RWPE2 (cell line): ENCODE measurements around the gene GCK.
A peak's percentile ranks its signal among the peaks of the same experiment; 100 is the strongest.

Experiments used
- ATAC-seq: fragments of 200-7000 bp; cut with Tn5 transposase; 3 replicates; pipeline ENCODE4 v1.9.1; 2021; ENCODE audit warnings: low read depth
- DNase-seq: peaks from one replicate; pipeline ENCODE4 v3.0.0-alpha.2; 2020; ENCODE audit warnings: low spot score
- H3K27ac ChIP-seq: fragments of 450-650 bp; 2 replicates; pipeline ENCODE4 v1.5.1; 2017; ENCODE audit warnings: mild to moderate bottlenecking; ENCODE audit not compliant: poor library complexity, severe bottlenecking
- H3K27me3 ChIP-seq: fragments of 250-450 bp; sonication (Bioruptor Pico); 2 replicates; pipeline ENCODE4 v1.5.1; 2021; ENCODE audit warnings: mild to moderate bottlenecking, moderate library complexity; ENCODE audit not compliant: insufficient read depth, poor library complexity, severe bottlenecking
- H3K36me3 ChIP-seq: fragments of 250-450 bp; sonication (Bioruptor Pico); 2 replicates; pipeline ENCODE4 v1.5.1; 2020; ENCODE audit warnings: low read depth, mild to moderate bottlenecking, moderate library complexity
- H3K4me1 ChIP-seq: fragments of 250-450 bp; sonication (Bioruptor Pico); 2 replicates; pipeline ENCODE4 v1.5.1; 2021; ENCODE audit warnings: mild to moderate bottlenecking, moderate library complexity; ENCODE audit not compliant: insufficient read depth, poor library complexity, severe bottlenecking
- H3K4me3 ChIP-seq: fragments of 250-450 bp; sonication (Bioruptor Pico); 2 replicates; pipeline ENCODE4 v1.5.1; 2021; ENCODE audit warnings: mild to moderate bottlenecking, moderate library complexity; ENCODE audit not compliant: severe bottlenecking
- H3K9me3 ChIP-seq: fragments of 250-450 bp; sonication (Bioruptor Pico); 2 replicates; pipeline ENCODE4 v1.5.1; 2021; ENCODE audit warnings: mild to moderate bottlenecking, moderate library complexity; ENCODE audit not compliant: severe bottlenecking
- CTCF ChIP-seq: fragments of 450-650 bp; IDR thresholded peaks from one replicate; pipeline ENCODE4 v1.5.1; 2017; ENCODE audit warnings: mild to moderate bottlenecking, moderate library complexity; ENCODE audit not compliant: poor library complexity, severe bottlenecking

GCK gene

GRCh38 chr7:44224080-44224973 is 35.1 kb upstream of the GCK start:
- ATAC-seq (peak; percentile 64), DNase-seq (no peak)
- Histone ChIP-seq H3K4me1 (peaks cover 21% of the 10 kb centered on the region), H3K4me3 (no peak overlapping the region), H3K27me3 (no peaks in the 10 kb centered on the region), H3K27ac (peak overlapping the region; percentile 7), H3K9me3 (no peaks in the 10 kb centered on the region), H3K36me3 (no peaks in the 10 kb centered on the region)
- TF ChIP-seq CTCF: no peak

- Histone ChIP-seq H3K27me3 (no peaks in the 10 kb centered on the region), H3K4me3 (no peak overlapping the region), H3K27ac (peak overlapping the region; percentile 7), H3K36me3 (no peaks in the 10 kb centered on the region), H3K4me1 (peaks cover 21% of the 10 kb centered on the region), H3K9me3 (no peaks in the 10 kb centered on the region)
- no peak for TF ChIP-seq CTCF
- no peak for ATAC-seq
- DNase-seq: no peak
Measured at GRCh38 chr7:44223362-44224079, 34.3 kb upstream of the GCK start.

GRCh38 chr7:44222776-44223261 is 33.6 kb upstream of the GCK start:
- TF ChIP-seq CTCF: no peak
- H3K36me3 ChIP-seq: no peaks in the 10 kb centered on the region
- H3K27me3 ChIP-seq: no peaks in the 10 kb centered on the region
- no peaks in the 10 kb centered on the region for H3K9me3 ChIP-seq
- ATAC-seq (no peak), DNase-seq (peak; percentile 41)
- no peak overlapping the region for H3K27ac ChIP-seq
- peaks cover 21% of the 10 kb centered on the region for H3K4me1 ChIP-seq
- H3K4me3 ChIP-seq: no peak overlapping the region

- H3K9me3 ChIP-seq: no peaks in the 10 kb centered on the region
- no peak overlapping the region for H3K4me3 ChIP-seq
- H3K27me3 ChIP-seq: no peaks in the 10 kb centered on the region
- no peak for ATAC-seq
- no peaks in the 10 kb centered on the region for H3K36me3 ChIP-seq
- DNase-seq: peak; percentile 30
- H3K27ac ChIP-seq: no peak overlapping the region
- TF ChIP-seq CTCF: no peak
- peaks cover 21% of the 10 kb centered on the region for H3K4me1 ChIP-seq
Measured at GRCh38 chr7:44222074-44222473, 32.8 kb upstream of the GCK start.
